HG03442 (cell line): ENCODE data around the gene RAB27A.
A peak's percentile ranks its signal among the peaks of the same experiment; 100 is the strongest.
"Not testable (repeated sequence)": the region's sequence is repeated elsewhere in the genome, so short reads cannot be mapped to it uniquely, and the experiment has no call there.

ENCODE experiments used
- ATAC-seq: cut with Tn5 transposase; IDR thresholded peaks from one replicate; pipeline ENCODE4 v1.9.1; 2021; ENCODE audit warnings: mild to moderate bottlenecking, moderate library complexity; ENCODE audit not compliant: unreplicated experiment

RAB27A gene

DNA sequence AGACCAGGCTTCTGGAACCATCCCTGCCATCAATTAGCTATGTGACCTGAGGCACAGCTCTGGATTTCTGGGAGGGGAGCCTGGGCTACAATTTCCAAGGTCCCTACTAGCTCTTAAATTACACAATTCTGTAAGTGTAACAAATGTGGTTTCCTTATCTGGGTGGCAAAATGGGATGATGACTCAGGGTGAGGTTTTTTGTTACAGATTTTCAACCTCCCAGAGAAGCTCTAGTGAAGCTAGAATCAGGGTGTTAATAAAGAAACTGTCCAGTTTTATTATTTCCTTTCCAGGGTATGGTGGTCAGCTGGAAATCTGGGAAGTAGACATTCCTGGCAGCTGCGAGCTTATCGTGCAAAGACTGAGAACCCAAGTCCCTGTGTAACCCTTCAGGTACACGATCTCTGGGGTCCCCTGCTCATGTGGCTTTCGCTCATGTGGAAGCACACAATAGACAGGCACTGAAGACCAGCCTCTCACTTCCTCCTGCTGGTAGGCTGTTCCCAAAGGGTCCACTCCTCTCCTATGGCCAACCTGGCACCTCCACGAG is 7.3 kb downstream of the RAB27A start:
- ATAC-seq, result no peak

DNA sequence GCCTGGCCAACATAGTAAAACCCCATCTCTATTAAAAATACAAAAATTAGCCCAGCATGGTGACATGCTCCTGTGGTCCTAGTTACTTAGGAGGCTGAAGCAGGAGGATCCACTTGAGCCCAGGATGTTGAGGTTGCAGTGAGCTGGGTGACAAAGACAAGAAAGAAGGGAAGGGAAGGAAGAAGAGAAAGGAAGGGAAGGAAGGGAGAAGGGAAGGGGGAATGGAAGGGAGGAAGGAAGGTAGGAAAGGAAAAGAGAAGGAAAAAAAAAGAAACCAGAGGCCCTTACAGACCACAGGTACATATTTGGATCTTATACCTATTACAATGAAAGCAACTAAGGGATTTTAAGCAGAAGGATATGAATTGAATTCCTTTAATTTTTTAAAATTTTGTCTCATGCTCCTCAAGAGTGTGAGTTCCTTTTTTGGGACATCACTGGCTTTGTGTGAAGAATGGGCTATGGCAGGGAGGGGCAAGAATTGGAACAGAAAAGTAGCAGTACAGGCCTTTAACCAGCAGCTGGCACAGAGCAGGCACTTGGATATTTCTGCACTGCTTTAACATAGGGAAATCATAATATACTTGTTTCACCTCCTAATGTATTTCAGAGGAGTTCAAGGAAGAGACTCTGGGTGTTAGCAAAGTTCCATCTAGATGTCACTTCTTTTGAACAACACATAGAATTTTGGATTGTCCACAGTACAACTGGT is 7.9 kb downstream of the RAB27A start:
- ATAC-seq, result no peak

DNA sequence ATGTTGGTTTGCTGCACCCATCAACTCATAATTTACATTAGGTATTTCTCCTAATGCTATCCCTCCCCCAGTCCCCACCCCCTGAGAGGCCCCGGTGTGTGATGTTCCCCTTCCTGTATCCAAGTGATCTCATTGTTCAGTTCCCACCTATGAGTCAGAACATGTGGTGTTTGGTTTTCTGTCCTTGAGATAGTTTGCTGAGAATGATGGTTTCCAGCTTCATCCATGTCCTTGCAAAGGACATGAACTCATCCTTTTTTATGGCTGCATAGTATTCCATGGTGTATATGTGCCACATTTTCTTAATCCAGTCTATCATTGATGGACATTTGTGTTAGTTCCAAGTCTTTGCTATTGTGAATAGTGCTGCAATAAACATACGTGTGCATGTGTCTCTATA is 9.0 kb downstream of the RAB27A start:
- ATAC-seq, result not testable (repeated sequence)

DNA sequence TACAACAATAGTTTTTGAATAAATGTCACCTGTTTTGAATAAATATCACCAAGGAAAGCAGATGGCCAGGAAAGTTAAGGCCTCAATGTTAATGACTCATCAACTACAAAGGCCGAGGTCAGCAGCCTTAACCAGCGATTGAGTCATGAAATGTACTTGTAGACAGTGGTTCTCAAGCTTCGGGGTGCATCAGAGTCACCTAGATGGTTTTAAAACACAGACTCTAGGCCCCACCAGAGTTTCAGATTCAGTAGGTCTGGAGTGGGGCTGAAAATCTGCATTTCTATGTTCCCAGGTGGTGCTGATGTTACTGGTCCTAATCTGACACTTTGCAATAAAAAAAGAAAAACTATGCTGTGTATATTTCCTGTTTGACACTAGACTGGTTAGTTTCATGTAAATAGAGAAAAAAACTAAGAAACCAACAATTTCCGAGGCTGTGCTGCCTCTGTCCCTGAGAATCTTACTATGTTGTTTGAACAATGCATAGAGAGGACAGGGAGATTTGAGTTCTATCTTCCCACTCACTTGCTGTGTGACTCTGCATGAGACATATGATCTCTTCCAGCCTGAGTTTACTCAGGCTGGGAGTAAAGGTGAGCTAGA is 9.8 kb downstream of the RAB27A start:
- ATAC-seq, result peak; percentile 79

DNA sequence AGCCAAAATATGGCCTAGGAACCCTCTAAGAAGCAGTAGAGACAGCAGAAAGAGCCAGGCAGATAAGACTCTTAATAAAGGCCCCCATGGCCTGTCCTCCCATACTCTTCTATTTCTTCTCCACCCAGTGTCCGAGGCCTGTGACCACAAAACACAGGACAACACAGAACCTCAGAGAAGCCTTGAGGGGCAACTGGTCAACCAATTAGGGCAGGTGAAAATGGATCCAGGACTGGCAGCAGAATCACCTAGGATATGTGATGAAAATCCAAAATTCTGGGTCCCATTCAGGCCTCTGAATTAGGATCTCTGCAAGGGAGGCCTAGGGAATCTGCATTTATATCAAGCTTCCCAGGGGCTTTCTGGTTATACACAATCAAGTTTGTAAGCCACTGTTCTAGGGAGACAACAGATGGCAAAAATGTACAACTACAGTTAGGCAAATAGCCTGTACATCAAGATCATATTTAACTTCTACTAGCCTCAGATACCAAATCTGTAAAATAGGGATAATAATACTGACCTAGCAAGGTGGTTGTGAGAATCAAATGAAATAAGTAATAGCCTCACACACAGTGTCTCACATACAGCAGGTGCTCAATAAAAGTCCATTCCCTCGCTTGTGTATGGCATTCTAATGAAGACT is 10.4 kb downstream of the RAB27A start:
- no peak for ATAC-seq

DNA sequence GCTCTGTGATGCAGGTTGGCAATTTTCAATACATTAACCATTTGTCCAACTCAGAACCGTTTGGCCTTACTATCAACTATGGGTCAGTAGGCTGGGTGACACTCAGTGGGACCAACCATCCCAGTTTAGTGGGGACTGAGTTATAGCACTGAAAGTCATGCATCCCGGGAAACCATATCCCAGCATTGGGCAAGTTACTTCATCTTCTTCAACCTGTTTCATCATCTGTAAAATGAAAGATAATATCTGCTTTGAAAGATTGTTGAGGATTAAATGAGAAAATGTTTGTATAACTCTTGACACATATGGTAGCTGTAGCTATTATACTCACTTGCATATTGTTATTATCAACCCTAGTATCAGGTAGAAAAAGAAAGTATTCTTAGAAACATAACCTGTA is 11.9 kb downstream of the RAB27A start:
- no peak for ATAC-seq

DNA sequence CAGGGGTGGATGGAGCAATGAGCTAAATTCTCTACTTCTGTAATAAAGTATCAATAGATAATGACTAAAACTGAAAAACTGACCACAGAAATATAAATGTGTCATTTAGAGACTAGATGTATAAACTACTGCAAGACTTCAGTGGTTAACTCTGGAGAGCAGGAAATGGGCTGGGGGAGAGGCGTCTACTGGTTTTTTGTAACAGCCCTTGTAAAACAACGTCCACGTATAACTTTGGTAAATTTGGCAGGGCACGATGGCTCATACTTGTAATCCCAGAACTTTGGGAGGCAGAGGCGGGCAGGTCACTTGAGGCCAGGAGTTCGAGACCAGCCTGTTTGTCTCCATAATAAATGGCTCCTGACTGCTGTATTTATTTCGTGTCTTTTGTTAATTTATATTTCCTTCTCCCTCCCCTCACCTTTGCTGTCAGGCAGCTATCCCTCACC is 12.5 kb downstream of the RAB27A start:
- peak; percentile 44 for ATAC-seq

DNA sequence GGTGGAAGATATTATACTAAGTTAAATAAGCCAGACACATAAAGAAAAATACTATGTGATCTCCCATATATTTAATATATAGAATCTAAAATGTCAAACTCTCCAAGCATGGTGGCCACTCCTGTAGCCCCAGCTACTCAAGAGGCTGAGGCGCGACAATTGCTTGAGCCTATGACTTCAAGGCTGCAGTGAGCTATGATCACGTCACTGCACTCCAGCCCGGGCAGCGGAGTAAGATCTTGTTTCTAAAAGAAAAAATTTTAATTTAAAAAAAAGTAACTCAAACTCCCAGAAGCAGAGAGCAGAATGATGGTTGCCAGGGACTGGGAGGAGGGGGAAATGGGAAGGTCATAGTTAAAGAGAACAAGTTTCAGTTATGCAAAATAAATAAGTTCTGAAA is 13.3 kb downstream of the RAB27A start:
- no peak for ATAC-seq

DNA sequence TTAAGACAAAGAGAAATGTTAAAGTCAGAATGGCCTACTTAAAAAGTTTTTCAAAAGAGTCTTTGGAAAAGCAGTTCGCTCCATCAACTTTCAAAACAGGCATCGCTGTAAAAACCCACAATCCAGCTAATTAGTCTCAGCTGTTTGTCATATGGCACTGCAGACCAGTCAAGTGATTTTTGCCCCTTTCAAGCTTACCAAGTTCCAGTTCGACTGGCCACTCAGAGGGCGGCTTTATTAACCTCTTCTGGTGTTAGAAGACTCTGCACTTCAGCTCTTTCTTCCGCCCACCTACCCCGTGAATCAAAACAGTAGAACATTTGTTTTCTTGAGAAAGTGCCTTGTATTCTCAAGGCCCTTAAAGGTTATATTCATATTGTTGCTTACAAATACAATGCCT is 19.3 kb downstream of the RAB27A start:
- ATAC-seq, result no peak

DNA sequence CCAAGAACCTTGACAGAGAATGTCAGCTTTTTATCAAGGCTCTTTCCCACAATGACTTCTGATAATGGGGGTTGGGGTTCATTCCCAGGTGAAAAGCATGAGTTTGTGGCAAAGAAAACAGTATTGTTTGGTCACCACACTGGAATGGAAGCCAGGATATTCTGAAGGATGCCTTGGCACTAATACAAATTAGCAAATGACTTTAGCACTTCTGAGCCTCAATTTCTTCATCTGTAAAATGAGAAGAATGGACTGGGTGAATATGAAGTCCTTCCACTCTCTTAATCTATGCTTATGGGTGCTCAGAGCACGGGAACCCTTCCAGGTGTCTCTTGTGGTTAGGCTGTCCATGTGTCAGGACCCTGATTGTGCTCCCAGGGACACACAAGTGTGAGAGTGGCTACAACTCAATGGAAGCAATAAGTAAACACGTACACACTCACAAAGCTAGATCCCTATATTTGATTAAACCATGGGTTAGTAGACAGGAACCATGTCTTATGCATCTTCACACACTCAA is 21.4 kb downstream of the RAB27A start:
- ATAC-seq, result no peak

DNA sequence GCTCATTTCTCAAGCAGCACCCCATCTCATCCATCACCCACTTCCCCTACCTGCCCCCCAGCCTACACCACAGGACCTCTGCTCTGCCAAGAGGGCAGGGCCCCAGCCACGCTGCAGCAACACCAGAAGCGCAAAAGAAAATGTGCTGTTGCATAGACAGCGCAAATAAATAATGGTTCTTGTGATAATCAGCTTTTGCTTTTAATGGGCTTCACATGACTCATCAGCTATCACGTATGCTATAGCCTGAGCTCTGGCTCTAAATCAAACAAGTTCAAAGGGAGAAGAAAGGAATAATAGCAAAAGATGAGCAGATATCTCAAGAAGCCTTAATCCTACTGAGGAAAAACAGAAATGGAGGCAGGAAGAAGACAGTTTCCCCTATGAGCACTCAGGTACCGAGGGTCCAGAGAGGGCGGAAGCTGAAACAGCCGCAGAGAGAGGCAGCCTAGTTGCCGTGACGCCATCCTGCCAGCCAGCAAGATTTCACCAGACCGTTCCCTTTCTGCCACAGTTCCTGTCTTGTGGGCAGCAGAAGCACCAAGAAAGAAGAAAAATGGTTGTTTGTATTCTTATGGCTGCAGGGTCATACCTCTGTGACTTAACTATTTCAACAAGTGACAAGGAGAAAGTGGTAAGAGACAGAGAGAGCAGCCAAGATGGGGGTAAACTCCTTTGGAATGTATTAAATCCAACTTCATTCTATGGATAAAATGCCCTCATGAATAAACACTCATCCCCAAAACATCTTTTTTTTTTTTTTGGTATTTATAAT is 22.0 kb downstream of the RAB27A start:
- peak; percentile 91 for ATAC-seq

DNA sequence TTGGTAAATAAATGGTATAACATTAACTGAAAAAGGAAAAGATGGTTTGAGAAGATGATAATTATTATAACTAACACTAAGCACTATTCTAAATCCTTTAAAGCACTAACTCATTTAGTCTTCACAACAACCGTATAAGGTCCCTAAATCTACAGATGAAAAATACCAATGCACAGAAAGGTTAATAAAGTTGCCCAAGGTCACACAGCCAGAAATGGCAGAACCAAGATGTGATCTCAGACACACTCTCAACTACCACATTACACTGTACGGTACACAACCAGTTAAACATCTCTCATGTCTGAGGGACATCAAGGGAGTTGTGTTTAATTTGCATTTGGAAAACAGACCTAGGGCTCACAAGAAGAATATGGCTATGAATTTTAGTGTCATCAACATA is 23.1 kb downstream of the RAB27A start:
- ATAC-seq, result no peak

DNA sequence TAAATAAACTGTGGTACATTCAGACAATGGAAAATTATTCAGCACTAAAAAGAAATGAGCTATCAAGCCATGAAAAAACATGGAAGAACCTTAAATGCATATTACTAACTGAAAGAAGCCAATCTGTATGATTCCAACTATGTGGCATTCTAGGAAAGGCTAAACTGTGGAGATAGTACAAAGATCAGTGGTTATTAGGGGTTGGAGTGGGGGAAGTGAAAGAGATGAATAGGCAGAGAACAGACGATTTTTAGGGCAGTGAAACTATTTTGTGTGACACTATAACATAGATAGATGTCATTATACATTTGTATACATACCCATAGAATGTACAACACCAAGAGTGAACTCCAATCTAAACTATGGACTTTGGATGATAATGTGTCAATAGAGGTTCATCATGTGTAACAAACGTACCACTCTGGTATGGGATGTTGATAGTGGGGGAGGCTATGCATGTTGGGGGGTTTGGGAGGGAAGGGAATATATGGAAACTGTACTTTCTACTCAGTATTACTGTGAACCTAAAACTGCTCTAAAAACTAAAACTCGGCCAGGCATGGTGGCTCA is 29.0 kb downstream of the RAB27A start:
- no peak for ATAC-seq

DNA sequence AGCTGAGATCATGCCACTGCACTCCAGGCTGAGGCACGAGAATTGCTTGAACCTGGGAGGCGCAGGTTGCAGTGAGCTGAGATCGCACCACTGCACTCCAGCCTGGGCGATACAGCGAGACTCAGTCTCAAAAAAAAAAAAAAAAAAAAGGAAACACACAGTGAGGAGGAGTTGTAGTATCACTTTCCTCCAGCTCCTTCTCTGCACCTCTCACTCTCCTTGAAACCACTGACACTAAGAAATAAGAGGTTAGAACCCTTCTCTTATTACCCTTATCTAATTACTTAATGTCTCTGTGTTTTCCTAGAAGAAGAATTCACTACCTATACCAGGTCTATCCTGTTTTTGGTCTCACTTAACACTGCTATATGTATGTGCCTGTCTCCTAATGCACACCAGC is 31.7 kb downstream of the RAB27A start:
- ATAC-seq, result no peak

DNA sequence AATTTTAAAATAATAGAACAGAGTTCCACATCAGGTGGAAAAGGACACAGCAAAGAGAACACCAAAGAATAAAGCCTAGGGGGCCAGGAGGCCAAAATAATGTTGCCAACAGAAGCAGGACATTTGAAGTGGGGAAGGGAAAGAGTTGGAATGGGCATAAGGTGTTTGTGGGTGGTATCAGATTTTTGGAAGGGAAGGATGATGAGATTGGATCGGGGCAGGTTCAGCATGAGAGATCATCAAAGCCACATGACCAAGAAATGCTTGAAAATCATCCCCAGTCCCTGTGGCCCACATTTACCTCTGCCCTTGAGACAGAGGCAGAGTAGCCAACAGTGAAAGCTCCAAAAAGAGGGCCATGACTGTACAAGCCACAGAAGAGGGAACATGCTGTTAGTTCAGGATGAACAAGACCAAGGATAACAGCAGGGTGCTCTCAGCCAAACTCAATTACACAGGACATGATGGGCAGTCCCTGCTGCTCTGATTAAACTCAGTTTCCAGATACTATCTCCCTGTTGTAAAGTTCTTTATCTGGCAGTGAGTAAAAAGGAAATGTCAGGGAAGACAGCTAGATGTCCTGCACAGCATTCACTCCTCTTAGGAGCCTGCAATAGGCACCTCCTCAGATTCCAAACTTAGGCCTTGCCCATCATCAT is 32.5 kb downstream of the RAB27A start:
- no peak for ATAC-seq

DNA sequence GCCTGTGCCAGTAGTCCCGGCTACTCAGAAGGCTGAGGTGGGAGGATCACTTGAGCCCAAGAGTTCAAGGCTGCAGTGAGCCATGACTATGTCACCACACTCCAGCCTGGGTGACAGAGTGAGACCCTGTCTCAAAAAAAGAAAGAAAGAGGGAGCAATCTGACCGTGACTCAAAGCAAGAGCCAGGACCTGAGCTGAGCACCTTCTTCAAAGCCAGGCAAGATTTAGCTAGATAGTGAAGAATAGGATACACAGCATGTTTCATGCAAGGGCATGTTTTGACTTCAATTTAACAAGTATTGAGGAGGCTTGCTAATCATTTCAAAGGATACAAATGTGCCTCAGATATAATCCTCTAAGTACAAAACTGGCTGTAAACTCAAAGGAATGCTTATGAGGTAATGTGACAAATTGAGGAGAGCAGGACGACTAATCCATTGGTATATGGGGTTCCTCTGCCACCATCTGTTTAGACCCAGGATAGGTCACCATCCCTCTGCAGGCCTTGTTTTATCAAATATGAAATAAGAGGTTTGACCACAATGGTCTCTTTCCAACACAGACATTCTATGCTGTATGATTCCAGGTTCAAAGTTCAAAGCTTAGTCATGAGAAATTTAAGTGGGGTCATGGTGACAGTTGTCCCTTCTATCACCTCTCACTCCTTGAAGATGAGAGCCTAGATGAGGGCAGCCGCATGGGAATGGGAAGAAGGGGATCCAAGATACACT is 33.2 kb downstream of the RAB27A start:
- ATAC-seq, result no peak

DNA sequence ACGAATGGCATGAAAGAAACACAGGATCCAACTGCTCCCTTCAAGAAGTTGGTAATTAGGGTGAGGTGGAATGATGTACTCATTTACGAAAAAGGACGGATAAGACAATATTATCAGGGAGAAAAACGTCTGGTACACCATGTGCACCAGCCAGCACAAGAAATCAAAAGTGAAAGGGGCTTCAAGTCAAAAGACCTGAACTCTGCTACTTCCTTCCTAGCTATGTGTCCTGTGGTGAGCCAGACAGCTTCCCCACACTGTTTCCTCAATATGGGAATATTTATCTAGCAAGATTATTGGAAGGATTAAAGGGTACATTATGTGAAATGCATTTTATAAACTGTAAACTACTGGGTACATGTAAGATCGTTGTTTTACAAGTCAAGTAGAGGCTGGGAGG is 33.9 kb downstream of the RAB27A start:
- ATAC-seq, result peak; percentile 31

DNA sequence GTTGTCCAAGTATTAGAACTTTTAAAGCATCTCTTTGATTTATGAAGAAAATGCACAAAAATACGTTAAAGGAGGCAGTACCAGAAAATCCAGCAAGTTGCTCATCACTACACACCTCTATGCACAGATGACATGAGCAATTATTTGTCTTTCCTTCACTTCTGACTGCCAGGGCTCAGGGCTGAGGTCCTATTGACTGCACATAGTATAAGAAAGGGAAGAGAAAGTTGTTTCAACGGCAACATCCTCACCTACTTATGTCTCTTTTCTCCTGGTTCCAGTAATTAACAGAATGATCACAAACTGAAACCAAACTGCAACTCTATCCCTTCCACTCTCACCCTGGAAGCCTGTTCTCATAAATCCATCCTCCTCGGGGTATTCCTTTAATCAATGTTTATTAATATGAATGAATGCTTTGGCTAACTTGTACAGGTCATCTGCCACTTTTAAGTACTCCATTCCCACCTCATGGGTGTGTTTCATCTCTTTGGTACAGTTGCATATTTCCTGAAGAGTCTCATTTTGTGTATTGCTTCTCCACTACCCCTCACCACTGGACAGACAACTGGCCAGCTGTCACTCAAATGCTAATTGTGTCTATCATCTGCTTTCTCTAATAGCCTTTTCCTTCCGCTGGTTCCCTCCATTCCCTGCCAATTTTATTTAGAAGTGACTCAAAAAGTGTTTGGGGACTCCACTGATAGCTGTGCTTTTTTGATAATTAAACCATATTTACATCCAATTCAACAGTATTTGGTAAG is 34.5 kb downstream of the RAB27A start:
- ATAC-seq, result peak; percentile 53

DNA sequence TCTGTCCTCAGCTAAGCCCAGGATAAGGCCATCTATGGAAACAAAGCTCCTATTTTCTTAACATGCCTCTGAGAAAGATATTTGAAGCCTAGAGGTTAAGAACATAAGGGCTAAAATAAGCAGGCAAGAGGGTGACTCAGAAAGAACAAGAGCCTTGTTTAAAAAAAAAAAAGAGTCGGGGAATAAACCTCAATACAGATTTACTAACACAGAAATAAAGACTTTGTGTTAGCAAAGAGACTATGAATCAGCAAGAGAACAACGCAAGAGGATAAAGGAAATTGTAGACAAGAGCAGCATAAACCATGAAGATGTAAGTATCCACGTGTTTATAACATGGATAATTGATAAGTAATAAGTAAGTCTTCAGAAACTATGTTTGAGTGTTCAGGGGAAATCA is 36.0 kb downstream of the RAB27A start:
- no peak for ATAC-seq
